22Rv1 (cell line): ENCODE results near the gene WSCD2.

Experiments used
- ZFX ChIP-seq: fragments of 450-650 bp; IDR thresholded peaks from 2 replicates; pipeline ENCODE4 v1.6.1; 2017; ENCODE audit warnings: antibody characterized with exemption, borderline replicate concordance
- TF ChIP-seq, protein P1 (sequence below): fragments of 450-650 bp; IDR thresholded peaks from 2 replicates; pipeline ENCODE4 v1.5.1; 2017; ENCODE audit warnings: mild to moderate bottlenecking

GRCh38 chr12:108151533-108152169, 22.6 kb downstream of the WSCD2 start:
- TF ChIP-seq, protein P1, sequence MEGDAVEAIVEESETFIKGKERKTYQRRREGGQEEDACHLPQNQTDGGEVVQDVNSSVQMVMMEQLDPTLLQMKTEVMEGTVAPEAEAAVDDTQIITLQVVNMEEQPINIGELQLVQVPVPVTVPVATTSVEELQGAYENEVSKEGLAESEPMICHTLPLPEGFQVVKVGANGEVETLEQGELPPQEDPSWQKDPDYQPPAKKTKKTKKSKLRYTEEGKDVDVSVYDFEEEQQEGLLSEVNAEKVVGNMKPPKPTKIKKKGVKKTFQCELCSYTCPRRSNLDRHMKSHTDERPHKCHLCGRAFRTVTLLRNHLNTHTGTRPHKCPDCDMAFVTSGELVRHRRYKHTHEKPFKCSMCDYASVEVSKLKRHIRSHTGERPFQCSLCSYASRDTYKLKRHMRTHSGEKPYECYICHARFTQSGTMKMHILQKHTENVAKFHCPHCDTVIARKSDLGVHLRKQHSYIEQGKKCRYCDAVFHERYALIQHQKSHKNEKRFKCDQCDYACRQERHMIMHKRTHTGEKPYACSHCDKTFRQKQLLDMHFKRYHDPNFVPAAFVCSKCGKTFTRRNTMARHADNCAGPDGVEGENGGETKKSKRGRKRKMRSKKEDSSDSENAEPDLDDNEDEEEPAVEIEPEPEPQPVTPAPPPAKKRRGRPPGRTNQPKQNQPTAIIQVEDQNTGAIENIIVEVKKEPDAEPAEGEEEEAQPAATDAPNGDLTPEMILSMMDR = no peak
- TF ChIP-seq ZFX = no peak
